NCI-H128 (cell line): ENCODE measurements around the gene ESR2.
"Not testable (repeated sequence)": the region's sequence is repeated elsewhere in the genome, so short reads cannot be mapped to it uniquely, and the experiment has no call there.

Experiments used
- DNase-seq: peaks from one replicate; lab custom pipeline; 2025; ENCODE audit not compliant: unreplicated experiment; lab: John Stamatoyannopoulos, UW

Gene ESR2

GRCh38 chr14:64149921-64150320 lies 144.2 kb downstream of the ESR2 start:
- no peak for DNase-seq

GRCh38 chr14:64147126-64147790 lies 146.9 kb downstream of the ESR2 start:
- no peak for DNase-seq

- DNase-seq: no peak
Observed at GRCh38 chr14:64137657-64138290, 156.4 kb downstream of the ESR2 start.

- DNase-seq: no peak
Observed at GRCh38 chr14:64126548-64126947, 167.6 kb downstream of the ESR2 start.

- no peak for DNase-seq
Observed at GRCh38 chr14:64125270-64125669, 168.9 kb downstream of the ESR2 start.

- DNase-seq: no peak
Observed at GRCh38 chr14:64123241-64123822, 170.8 kb downstream of the ESR2 start.

- DNase-seq: no peak
Observed at GRCh38 chr14:64119980-64120379, 174.2 kb downstream of the ESR2 start.

GRCh38 chr14:64119500-64119899 lies 174.7 kb downstream of the ESR2 start:
- DNase-seq: no peak

GRCh38 chr14:64118892-64119291 lies 175.3 kb downstream of the ESR2 start:
- DNase-seq: no peak

GRCh38 chr14:64118403-64118742 lies 175.8 kb downstream of the ESR2 start:
- not testable (repeated sequence) for DNase-seq

GRCh38 chr14:64117671-64118402 lies 176.3 kb downstream of the ESR2 start:
- no peak for DNase-seq

GRCh38 chr14:64115401-64115800 lies 178.8 kb downstream of the ESR2 start:
- DNase-seq: no peak

- DNase-seq: no peak
Observed at GRCh38 chr14:64114796-64115195, 179.4 kb downstream of the ESR2 start.

- DNase-seq: no peak
Observed at GRCh38 chr14:64114166-64114565, 180.0 kb downstream of the ESR2 start.

GRCh38 chr14:64112867-64113678 lies 181.1 kb downstream of the ESR2 start:
- DNase-seq: no peak

GRCh38 chr14:64110802-64111201 lies 183.4 kb downstream of the ESR2 start:
- no peak for DNase-seq

GRCh38 chr14:64109819-64110554 lies 184.2 kb downstream of the ESR2 start:
- DNase-seq: no peak

GRCh38 chr14:64107438-64107837 lies 186.7 kb downstream of the ESR2 start:
- no peak for DNase-seq

GRCh38 chr14:64098120-64098519 lies 196.1 kb downstream of the ESR2 start:
- no peak for DNase-seq

- DNase-seq: no peak
Observed at GRCh38 chr14:64095620-64096019, 198.6 kb downstream of the ESR2 start.
